WTC11 (cell line): ENCODE results near the gene PLEKHM3. TPM values are rescaled to one million over a fixed set of nuclear protein-coding genes. Genes with fewer than 3 reads are reported as not detected.
"Not testable (repeated sequence)": the region's sequence is repeated elsewhere in the genome, so short reads cannot be mapped to it uniquely, and the experiment has no call there.

Experiments
- ATAC-seq: fragments of 200-7000 bp; cut with Tn5 transposase; 2 replicates; pipeline ENCODE4 v1.10.0; 2021; ENCODE audit warnings: mild to moderate bottlenecking, moderate library complexity
- CTCF ChIA-PET: fragments of 300-600 bp; sonication (Branson Sonifier 250); formaldehyde crosslinking; loops from one replicate; lab custom pipeline; 2021; ENCODE audit warnings: antibody characterized with exemption; lab: Charles Lee
- POLR2A ChIA-PET: fragments of 350-600 bp; sonication (Branson Sonifier 250); formaldehyde crosslinking; loops from one replicate; lab custom pipeline; 2021; ENCODE audit warnings: antibody characterized with exemption; lab: Charles Lee
- DNase-seq: peaks from one replicate; pipeline ENCODE4 v3.0.0; 2021; ENCODE audit warnings: low spot score
- H3K27ac Mint-ChIP-seq: 2 replicates; pipeline ENCODE4 v1.8.0; 2021; ENCODE audit warnings: mixed read lengths
- H3K27me3 Mint-ChIP-seq: 2 replicates; pipeline ENCODE4 v1.8.0; 2021; ENCODE audit warnings: low read depth, mild to moderate bottlenecking, moderate library complexity, mixed read lengths
- H3K36me3 Mint-ChIP-seq: 2 replicates; pipeline ENCODE4 v1.8.0; 2021; ENCODE audit warnings: mixed read lengths
- H3K4me1 Mint-ChIP-seq: 2 replicates; pipeline ENCODE4 v1.8.0; 2022; ENCODE audit warnings: mixed read lengths
- H3K4me3 Mint-ChIP-seq: 2 replicates; pipeline ENCODE4 v1.8.0; 2021; ENCODE audit warnings: mild to moderate bottlenecking, moderate library complexity, mixed read lengths
- H3K9me3 Mint-ChIP-seq: 2 replicates; pipeline ENCODE4 v1.8.0; 2021; ENCODE audit warnings: mixed read lengths
- FOXK1 ChIP-seq: sonication (generic); formaldehyde crosslinking; IDR thresholded peaks from 2 replicates; pipeline ENCODE4 v1.8.0; 2022; ENCODE audit warnings: mild to moderate bottlenecking, moderate library complexity, missing genetic modification reagents
- GRHL2 ChIP-seq: fragments of 250-450 bp; sonication (Bioruptor Pico); IDR thresholded peaks from 2 replicates; pipeline ENCODE4 v1.8.0; 2022; ENCODE audit warnings: mild to moderate bottlenecking, moderate library complexity; ENCODE audit not compliant: insufficient replicate concordance, severe bottlenecking
- HMGA2 ChIP-seq: fragments of 250-450 bp; sonication (Bioruptor Pico); IDR thresholded peaks from 2 replicates; pipeline ENCODE4 v1.4.0; 2021; ENCODE audit warnings: mild to moderate bottlenecking, moderate library complexity
- NFYB ChIP-seq: sonication (generic); formaldehyde crosslinking; conservative IDR thresholded peaks from 2 replicates; pipeline ENCODE4 v1.8.0; 2022; ENCODE audit warnings: low read depth, missing genetic modification reagents
- OVOL2 ChIP-seq: fragments of 250-450 bp; sonication (Bioruptor Pico); IDR thresholded peaks from 2 replicates; pipeline ENCODE4 v1.9.0; 2021; ENCODE audit warnings: mild to moderate bottlenecking, borderline replicate concordance
- SOX15 ChIP-seq: fragments of 250-450 bp; sonication (Bioruptor Pico); IDR thresholded peaks from 2 replicates; pipeline ENCODE4 v1.9.0; 2021; ENCODE audit warnings: mild to moderate bottlenecking
- total RNA-seq: library from RNA; stranded (reverse); gene quantifications from 3 replicates; pipeline ENCODE4 v1.2.3, GENCODE V29; 2021
- TF ChIP-seq, protein P1 (sequence below): fragments of 250-450 bp; sonication (Bioruptor Pico); IDR thresholded peaks from 2 replicates; pipeline ENCODE4 v2.1.2; 2022; ENCODE audit warnings: mild to moderate bottlenecking, moderate library complexity
- TF ChIP-seq, protein P2 (sequence below): sonication (generic); formaldehyde crosslinking; IDR thresholded peaks from 2 replicates; pipeline ENCODE4 v1.8.1; 2023; ENCODE audit warnings: mild to moderate bottlenecking, missing genetic modification reagents, borderline replicate concordance
- TF ChIP-seq, protein P3 (sequence below): sonication (generic); formaldehyde crosslinking; IDR thresholded peaks from 2 replicates; pipeline ENCODE4 v1.8.0; 2022; ENCODE audit warnings: mild to moderate bottlenecking, missing genetic modification reagents
- TF ChIP-seq, protein P4 (sequence below): sonication (generic); formaldehyde crosslinking; IDR thresholded peaks from 2 replicates; pipeline ENCODE4 v1.8.1; 2023; ENCODE audit warnings: mild to moderate bottlenecking, missing genetic modification reagents, moderate library complexity
- TF ChIP-seq, protein P5 (sequence below): sonication (generic); formaldehyde crosslinking; IDR thresholded peaks from 2 replicates; pipeline ENCODE4 v1.8.0; 2023; ENCODE audit warnings: missing genetic modification reagents
- TF ChIP-seq, protein P6 (sequence below): sonication (generic); formaldehyde crosslinking; IDR thresholded peaks from 2 replicates; pipeline ENCODE4 v1.8.1; 2023; ENCODE audit warnings: mild to moderate bottlenecking, missing genetic modification reagents
- TF ChIP-seq, protein P7 (sequence below): sonication (generic); formaldehyde crosslinking; IDR thresholded peaks from 2 replicates; pipeline ENCODE4 v1.8.1; 2022; ENCODE audit warnings: mild to moderate bottlenecking, moderate library complexity, missing genetic modification reagents

The PLEKHM3 gene
- total RNA-seq, 1 experiment from 2014 or later: 5.8 TPM

DNA sequence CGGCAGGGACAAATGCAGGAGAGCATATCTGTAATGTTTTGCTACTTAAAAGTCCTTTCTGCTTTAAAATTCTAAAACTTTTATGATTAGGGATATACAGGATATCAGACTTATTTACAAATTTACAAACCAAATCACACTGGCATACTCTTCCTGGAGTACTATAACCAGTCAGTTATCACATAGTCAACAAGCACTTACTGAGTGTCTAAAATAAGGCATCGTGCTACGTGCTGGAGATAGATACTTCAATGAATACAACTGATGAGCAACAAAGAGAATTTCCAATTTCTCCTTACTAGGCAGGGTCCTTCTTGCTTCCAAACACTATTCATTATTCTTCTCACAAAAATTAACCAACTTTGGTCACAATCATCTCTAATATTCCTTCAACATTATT lies 113.5 kb downstream of the PLEKHM3 start (continued):
- TF ChIP-seq HMGA2 (CRISPR knock-in tag) (no peak), FOXK1 (CRISPR knock-in tag) (no peak), NFYB (CRISPR knock-in tag) (no peak)
- TF ChIP-seq, protein P1, sequence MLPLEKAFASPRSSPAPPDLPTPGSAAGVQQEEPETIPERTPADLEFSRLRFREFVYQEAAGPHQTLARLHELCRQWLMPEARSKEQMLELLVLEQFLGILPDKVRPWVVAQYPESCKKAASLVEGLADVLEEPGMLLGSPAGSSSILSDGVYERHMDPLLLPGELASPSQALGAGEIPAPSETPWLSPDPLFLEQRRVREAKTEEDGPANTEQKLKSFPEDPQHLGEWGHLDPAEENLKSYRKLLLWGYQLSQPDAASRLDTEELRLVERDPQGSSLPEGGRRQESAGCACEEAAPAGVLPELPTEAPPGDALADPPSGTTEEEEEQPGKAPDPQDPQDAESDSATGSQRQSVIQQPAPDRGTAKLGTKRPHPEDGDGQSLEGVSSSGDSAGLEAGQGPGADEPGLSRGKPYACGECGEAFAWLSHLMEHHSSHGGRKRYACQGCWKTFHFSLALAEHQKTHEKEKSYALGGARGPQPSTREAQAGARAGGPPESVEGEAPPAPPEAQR (CRISPR knock-in tag): no peak
- TF ChIP-seq, protein P2, sequence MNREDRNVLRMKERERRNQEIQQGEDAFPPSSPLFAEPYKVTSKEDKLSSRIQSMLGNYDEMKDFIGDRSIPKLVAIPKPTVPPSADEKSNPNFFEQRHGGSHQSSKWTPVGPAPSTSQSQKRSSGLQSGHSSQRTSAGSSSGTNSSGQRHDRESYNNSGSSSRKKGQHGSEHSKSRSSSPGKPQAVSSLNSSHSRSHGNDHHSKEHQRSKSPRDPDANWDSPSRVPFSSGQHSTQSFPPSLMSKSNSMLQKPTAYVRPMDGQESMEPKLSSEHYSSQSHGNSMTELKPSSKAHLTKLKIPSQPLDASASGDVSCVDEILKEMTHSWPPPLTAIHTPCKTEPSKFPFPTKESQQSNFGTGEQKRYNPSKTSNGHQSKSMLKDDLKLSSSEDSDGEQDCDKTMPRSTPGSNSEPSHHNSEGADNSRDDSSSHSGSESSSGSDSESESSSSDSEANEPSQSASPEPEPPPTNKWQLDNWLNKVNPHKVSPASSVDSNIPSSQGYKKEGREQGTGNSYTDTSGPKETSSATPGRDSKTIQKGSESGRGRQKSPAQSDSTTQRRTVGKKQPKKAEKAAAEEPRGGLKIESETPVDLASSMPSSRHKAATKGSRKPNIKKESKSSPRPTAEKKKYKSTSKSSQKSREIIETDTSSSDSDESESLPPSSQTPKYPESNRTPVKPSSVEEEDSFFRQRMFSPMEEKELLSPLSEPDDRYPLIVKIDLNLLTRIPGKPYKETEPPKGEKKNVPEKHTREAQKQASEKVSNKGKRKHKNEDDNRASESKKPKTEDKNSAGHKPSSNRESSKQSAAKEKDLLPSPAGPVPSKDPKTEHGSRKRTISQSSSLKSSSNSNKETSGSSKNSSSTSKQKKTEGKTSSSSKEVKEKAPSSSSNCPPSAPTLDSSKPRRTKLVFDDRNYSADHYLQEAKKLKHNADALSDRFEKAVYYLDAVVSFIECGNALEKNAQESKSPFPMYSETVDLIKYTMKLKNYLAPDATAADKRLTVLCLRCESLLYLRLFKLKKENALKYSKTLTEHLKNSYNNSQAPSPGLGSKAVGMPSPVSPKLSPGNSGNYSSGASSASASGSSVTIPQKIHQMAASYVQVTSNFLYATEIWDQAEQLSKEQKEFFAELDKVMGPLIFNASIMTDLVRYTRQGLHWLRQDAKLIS (CRISPR knock-in tag): no peak
- TF ChIP-seq, protein P3, sequence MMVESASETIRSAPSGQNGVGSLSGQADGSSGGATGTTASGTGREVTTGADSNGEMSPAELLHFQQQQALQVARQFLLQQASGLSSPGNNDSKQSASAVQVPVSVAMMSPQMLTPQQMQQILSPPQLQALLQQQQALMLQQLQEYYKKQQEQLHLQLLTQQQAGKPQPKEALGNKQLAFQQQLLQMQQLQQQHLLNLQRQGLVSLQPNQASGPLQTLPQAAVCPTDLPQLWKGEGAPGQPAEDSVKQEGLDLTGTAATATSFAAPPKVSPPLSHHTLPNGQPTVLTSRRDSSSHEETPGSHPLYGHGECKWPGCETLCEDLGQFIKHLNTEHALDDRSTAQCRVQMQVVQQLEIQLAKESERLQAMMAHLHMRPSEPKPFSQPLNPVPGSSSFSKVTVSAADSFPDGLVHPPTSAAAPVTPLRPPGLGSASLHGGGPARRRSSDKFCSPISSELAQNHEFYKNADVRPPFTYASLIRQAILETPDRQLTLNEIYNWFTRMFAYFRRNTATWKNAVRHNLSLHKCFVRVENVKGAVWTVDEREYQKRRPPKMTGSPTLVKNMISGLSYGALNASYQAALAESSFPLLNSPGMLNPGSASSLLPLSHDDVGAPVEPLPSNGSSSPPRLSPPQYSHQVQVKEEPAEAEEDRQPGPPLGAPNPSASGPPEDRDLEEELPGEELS: no peak

DNA sequence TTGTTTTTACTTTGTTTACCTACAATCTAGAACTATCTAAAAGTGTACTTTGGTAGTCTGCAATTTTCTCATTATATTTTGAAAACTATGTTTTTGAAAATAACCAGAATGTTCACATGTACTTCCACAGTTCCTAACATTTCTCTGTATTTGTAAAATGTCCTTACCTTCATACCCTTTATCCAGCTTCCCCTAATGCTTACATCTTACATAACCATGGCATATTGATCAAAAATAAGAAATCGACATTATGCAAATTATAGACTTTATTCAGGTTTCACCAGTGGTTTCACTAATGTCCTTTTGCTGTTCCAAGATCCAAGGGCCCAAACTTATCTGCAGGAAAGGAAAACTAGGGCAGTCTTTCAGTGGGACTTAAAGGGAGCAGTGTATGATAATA lies 114.1 kb downstream of the PLEKHM3 start:
- TF ChIP-seq, protein P4, sequence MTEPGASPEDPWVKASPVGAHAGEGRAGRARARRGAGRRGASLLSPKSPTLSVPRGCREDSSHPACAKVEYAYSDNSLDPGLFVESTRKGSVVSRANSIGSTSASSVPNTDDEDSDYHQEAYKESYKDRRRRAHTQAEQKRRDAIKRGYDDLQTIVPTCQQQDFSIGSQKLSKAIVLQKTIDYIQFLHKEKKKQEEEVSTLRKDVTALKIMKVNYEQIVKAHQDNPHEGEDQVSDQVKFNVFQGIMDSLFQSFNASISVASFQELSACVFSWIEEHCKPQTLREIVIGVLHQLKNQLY (CRISPR knock-in tag): no peak
- no peak for TF ChIP-seq SOX15 (CRISPR knock-in tag)
- Mint-ChIP-seq H3K27ac (no peak overlapping the region), H3K36me3 (peaks cover 4% of the 10 kb centered on the region; the same call in 1 of the 2 replicates), H3K4me1 (peaks cover 10% of the 10 kb centered on the region), H3K27me3 (no peaks in the 10 kb centered on the region), H3K4me3 (no peak overlapping the region), H3K9me3 (peaks cover 9% of the 10 kb centered on the region)
- DNase-seq: no peak
- ChIA-PET POLR2A (no interaction called here), CTCF (no interaction called here)
- ATAC-seq: no peak

DNA sequence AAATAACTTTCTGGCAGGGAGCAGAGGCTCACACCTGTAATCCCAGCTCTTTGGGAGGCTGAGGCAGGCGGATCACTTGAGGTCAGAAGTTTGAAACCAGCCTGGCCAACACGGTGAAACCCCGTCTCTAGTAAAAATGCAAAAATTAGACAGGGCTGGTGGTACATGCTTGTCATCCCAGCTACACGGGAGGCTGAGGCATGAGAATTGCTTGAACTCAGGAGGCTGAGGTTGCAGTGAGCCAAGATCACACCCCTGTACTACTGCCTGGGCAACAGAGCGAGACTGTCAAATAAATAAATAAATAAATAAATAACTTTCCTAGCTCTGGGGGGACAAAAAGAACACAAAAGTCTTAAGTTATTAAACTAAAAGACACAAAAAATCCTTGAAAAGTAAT lies 118.8 kb downstream of the PLEKHM3 start:
- not testable (repeated sequence) for DNase-seq, H3K9me3 Mint-ChIP-seq, ATAC-seq, H3K36me3 Mint-ChIP-seq, H3K27me3 Mint-ChIP-seq, H3K4me3 Mint-ChIP-seq, H3K27ac Mint-ChIP-seq
- H3K4me1 Mint-ChIP-seq: peaks cover 12% of the 10 kb centered on the region
- ChIA-PET CTCF (interaction anchor here (1.4 to 2.1 kb wide), 2 partner anchors 10 to 140 kb away, joined by 5 to 10 read pairs; no protein-coding TSS in a partner anchor), POLR2A (interaction anchor here (2.2 kb wide), 1 partner anchor 10 kb away, joined by 5 read pairs; no protein-coding TSS in a partner anchor)

DNA sequence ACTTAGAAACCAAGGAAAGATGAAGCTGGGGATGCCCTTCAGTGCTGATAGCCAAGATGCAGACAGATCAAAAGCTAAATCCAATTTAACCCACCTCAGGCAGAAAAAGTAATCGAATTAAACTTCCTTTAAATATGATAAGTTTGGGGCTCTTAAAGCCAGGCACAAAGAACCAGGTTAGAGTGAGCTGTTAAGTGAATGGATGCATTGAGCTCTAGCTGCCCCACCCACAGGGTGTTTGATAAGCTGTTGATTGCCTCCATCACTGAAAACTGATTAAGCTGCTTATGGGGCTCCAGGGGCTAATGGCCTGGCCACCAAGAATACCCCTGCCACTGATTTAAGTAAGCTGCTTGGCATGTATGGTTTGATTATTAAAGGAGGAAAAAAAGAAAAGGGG lies 119.8 kb downstream of the PLEKHM3 start:
- TF ChIP-seq, protein P3: no peak
- TF ChIP-seq, protein P5, sequence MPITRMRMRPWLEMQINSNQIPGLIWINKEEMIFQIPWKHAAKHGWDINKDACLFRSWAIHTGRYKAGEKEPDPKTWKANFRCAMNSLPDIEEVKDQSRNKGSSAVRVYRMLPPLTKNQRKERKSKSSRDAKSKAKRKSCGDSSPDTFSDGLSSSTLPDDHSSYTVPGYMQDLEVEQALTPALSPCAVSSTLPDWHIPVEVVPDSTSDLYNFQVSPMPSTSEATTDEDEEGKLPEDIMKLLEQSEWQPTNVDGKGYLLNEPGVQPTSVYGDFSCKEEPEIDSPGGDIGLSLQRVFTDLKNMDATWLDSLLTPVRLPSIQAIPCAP: no peak
- TF ChIP-seq GRHL2 (CRISPR knock-in tag): no peak
- no peak for TF ChIP-seq OVOL2 (CRISPR knock-in tag)
- TF ChIP-seq, protein P6, sequence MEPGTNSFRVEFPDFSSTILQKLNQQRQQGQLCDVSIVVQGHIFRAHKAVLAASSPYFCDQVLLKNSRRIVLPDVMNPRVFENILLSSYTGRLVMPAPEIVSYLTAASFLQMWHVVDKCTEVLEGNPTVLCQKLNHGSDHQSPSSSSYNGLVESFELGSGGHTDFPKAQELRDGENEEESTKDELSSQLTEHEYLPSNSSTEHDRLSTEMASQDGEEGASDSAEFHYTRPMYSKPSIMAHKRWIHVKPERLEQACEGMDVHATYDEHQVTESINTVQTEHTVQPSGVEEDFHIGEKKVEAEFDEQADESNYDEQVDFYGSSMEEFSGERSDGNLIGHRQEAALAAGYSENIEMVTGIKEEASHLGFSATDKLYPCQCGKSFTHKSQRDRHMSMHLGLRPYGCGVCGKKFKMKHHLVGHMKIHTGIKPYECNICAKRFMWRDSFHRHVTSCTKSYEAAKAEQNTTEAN (CRISPR knock-in tag): no peak
- TF ChIP-seq, protein P7, sequence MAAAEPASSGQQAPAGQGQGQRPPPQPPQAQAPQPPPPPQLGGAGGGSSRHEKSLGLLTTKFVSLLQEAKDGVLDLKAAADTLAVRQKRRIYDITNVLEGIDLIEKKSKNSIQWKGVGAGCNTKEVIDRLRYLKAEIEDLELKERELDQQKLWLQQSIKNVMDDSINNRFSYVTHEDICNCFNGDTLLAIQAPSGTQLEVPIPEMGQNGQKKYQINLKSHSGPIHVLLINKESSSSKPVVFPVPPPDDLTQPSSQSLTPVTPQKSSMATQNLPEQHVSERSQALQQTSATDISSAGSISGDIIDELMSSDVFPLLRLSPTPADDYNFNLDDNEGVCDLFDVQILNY (CRISPR knock-in tag): no peak
- peaks cover under 1% of the 10 kb centered on the region; the same call in 1 of the 2 replicates for H3K36me3 Mint-ChIP-seq
- peaks cover 12% of the 10 kb centered on the region for H3K4me1 Mint-ChIP-seq
- H3K9me3 Mint-ChIP-seq: peaks cover 1% of the 10 kb centered on the region
- no peak overlapping the region for H3K4me3 Mint-ChIP-seq
- POLR2A ChIA-PET: interaction anchor here (0.6 to 2.2 kb wide), 2 partner anchors 9 to 123 kb away, joined by 3 to 5 read pairs; no protein-coding TSS in a partner anchor
- no peak overlapping the region for H3K27ac Mint-ChIP-seq
- peak; percentile 72 for ATAC-seq
- CTCF ChIA-PET: interaction anchor here (1.3 to 2.1 kb wide), 3 partner anchors 9 to 139 kb away, joined by 3 to 10 read pairs (median 5); no protein-coding TSS in a partner anchor
- no peak for DNase-seq
- no peaks in the 10 kb centered on the region for H3K27me3 Mint-ChIP-seq
